NCI-H526 (cell line): ENCODE data around the gene TENT4B.
A peak's percentile ranks its signal among the peaks of the same experiment; 100 is the strongest.
"Not testable (repeated sequence)": the region's sequence is repeated elsewhere in the genome, so short reads cannot be mapped to it uniquely, and the experiment has no call there.

Experiments used
- DNase-seq, 2 experiments: peaks; one replicate each; lab custom pipeline; 2025; lab: John Stamatoyannopoulos, UW

Gene TENT4B

GRCh38 chr16:50152807-50153595 lies at the start of gene TENT4B:
Gene TENT4B (plus strand): TSS chr16:50153306. CDS start chr16:50153622, 316 bp downstream.
- DNase-seq = peak; percentile 26 to 75

- DNase-seq = no peak
These were observed 49.3 kb upstream of the TENT4B start for GRCh38 chr16:50103764-50104163.

- DNase-seq = no peak
These were observed 38.6 kb upstream of the TENT4B start for GRCh38 chr16:50114357-50115129.

GRCh38 chr16:50120711-50121110 lies 32.4 kb upstream of the TENT4B start:
- DNase-seq = no peak

- no peak for DNase-seq
These were observed 31.8 kb upstream of the TENT4B start for GRCh38 chr16:50121278-50121677.

- peak; percentile 30 to 40 for DNase-seq
These were observed 31.2 kb upstream of the TENT4B start for GRCh38 chr16:50121721-50122445.

GRCh38 chr16:50123417-50123816 lies 29.7 kb upstream of the TENT4B start:
- no peak for DNase-seq

- DNase-seq = peak; percentile 72 to 80
These were observed 28.3 kb upstream of the TENT4B start for GRCh38 chr16:50124769-50125168.

GRCh38 chr16:50126183-50126582 lies 26.9 kb upstream of the TENT4B start:
- DNase-seq = no peak

- DNase-seq = not testable (repeated sequence)
These were observed 20.5 kb upstream of the TENT4B start for GRCh38 chr16:50132571-50132970.

GRCh38 chr16:50133214-50133613 lies 19.9 kb upstream of the TENT4B start:
- DNase-seq = no peak

- no peak for DNase-seq
These were observed 16.7 kb upstream of the TENT4B start for GRCh38 chr16:50136399-50136798.

- DNase-seq = no peak
These were observed 15.8 kb upstream of the TENT4B start for GRCh38 chr16:50137268-50137667.

- no peak for DNase-seq
These were observed 13.5 kb upstream of the TENT4B start for GRCh38 chr16:50139580-50139979.

GRCh38 chr16:50144211-50144610 lies 8.9 kb upstream of the TENT4B start:
- DNase-seq = no peak

- no peak for DNase-seq
These were observed 6.3 kb upstream of the TENT4B start for GRCh38 chr16:50146479-50147435.

- no peak for DNase-seq
These were observed 1.8 kb upstream of the TENT4B start for GRCh38 chr16:50151322-50151721.

- DNase-seq = no peak
These were observed 1.4 kb upstream of the TENT4B start for GRCh38 chr16:50151756-50152155.

GRCh38 chr16:50152351-50152806 lies 727 bp upstream of the TENT4B start:
- DNase-seq = peak in 1 of 2 experiments; percentile 46

- peak in 1 of 2 experiments; percentile 41 for DNase-seq
These were observed 702 bp downstream of the TENT4B start for GRCh38 chr16:50153596-50154419.
